ENCODE results near the gene INTS7.

DNA sequence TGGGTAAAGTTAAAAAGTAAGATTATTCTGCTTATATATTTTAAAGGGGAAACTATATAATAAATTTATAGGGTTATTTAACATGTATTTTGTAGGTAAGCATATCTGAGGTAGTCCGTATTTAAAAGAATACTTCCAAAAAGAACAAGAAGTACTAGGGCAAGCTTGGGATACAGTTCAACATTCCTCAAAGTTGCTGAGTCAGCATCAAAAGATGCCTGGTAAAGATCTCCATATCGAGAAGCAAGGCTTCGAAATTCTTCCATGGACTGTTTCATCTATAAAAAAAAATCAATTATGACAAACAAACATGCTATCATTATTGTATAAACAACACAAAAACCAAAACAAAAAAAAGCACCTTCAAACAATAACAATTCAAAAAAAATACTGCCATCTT, 67.7 kb downstream of the INTS7 start:
- TF ChIP-seq POLR2A (IDR thresholded peaks at IDR 0.05; ENCODE audit: low read depth, low read length) (no peak), POLR2AphosphoS5 (IDR thresholded peaks at IDR 0.05; ENCODE audit: low read depth, low read length) (no peak)
